ENCODE measurements around the gene COPG2. TPM values are rescaled to one million over a fixed set of nuclear protein-coding genes. Genes with fewer than 3 reads are reported as not detected.

Gene COPG2, protein sequence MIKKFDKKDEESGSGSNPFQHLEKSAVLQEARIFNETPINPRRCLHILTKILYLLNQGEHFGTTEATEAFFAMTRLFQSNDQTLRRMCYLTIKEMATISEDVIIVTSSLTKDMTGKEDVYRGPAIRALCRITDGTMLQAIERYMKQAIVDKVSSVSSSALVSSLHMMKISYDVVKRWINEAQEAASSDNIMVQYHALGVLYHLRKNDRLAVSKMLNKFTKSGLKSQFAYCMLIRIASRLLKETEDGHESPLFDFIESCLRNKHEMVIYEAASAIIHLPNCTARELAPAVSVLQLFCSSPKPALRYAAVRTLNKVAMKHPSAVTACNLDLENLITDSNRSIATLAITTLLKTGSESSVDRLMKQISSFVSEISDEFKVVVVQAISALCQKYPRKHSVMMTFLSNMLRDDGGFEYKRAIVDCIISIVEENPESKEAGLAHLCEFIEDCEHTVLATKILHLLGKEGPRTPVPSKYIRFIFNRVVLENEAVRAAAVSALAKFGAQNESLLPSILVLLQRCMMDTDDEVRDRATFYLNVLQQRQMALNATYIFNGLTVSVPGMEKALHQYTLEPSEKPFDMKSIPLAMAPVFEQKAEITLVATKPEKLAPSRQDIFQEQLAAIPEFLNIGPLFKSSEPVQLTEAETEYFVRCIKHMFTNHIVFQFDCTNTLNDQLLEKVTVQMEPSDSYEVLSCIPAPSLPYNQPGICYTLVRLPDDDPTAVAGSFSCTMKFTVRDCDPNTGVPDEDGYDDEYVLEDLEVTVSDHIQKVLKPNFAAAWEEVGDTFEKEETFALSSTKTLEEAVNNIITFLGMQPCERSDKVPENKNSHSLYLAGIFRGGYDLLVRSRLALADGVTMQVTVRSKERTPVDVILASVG
- total RNA-seq, result 10 to 100 TPM in 1 of 4 donors, 1 to 10 TPM in 3; 3.4 to 19.7 (median 7.4) TPM

DNA sequence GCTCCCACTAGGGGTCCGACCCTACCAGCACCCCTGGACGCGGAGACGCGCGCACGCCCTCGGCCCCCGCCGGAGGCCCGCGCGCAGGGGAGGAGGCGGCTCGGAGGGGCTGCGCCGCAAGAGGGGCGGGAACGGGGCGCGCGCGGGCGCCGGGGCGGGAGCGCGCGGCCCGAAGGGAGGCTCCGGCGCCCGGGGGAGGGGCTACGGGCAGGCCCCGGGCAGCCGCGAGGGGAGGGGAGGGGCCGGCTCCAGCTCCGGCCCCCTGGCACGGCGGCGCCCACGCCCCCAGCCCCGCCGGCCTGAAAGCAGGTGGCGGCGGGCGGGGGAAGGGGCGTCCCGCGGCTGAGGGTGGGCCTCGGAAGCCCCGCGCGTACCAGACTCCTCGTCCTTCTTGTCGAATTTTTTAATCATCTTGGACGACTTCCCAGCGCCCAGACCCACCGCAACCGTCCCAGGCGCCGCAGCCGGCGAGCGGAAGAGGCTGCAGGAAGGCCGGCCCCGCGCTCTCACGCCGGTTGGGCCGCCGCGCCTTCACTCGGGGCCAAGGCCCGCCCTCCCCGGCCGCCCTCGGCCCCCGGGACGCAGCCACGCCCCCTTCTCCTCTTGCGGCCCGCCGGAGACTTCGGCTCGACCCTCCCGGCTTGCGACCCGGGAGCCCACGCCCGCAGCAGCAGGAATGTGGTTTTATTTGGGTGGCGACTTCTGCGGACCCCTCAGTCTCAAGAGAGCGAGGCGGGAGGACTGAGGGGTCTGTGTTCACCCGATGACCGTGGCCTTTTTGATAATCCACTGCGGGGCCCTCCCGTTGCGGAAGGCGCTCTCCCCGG, at the start of gene COPG2:
TSS of gene COPG2 (minus strand) at position 491 of the 827 bp plus-strand sequence. CDS start at position 411, 80 bp downstream.
- TF ChIP-seq POLR2A (IDR thresholded peaks at IDR 0.05) (no peak), EP300 (IDR thresholded peaks at IDR 0.05; ENCODE audit: low read depth) (no peak), POLR2AphosphoS5 (IDR thresholded peaks at IDR 0.05) (peak in 1 of 3 donors; percentile 47)
- Histone ChIP-seq H3K27me3 (no peaks in the 10 kb centered on the region), H3K9me3 (no peaks in the 10 kb centered on the region), H3K27ac (peak within 1 kb of the TSS; percentile 88 to 93 (median 91)), H3K4me3 (peak within 1 kb of the TSS; percentile 81 to 86 (median 83)), H3K4me1 (peaks cover 0 to 14% (median 10%) of the 10 kb centered on the region in 4 donors), H3K36me3 (no peaks in the 10 kb centered on the region)
- intact Hi-C loops (cut with DNase I; ENCODE audit: low total_unique reads), result loop anchor here (2.0 kb wide), 1 partner anchor 60 kb away; no protein-coding TSS in a partner anchor
- WGBS, 2 donors (ENCODE audit: low coverage in 1 of 2), result 1% methylated on average over 63 of the region's 103 CpGs; no CpG with 5 or more reads in 1 of the 2 donors
- peak; percentile 89 for DNase-seq
- in situ Hi-C loops (cut with MboI; ENCODE audit: low pct_ligation_motif_present in 1 of 4, low pct_unique_long_range_greater_than_20kb in 1 of 4, low sequenced_read_pairs in 3 of 4), result loop anchor here in 1 of 4 donors (25.0 kb wide), 1 partner anchor 106 kb away; no protein-coding TSS in a partner anchor

DNA sequence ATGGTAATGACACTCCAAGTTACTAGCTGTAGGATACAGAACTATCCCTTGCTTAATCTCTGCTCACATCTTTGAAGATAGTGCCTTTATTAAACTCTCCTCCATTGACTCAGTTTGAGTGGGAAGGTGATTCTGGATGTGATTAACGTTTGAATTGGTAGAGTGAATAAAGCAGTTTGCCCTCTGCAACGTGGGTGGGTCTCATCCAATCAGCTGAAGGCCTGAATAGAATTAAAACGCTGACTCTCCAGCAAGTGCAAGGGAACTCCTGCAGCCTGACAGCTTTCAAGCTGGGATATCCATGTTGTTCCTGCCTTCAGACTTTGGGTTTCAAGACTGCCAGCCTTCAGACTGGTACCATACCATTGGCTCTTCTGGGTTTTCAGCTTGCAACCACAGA, 43.9 kb upstream of the COPG2 start:
- WGBS, 2 donors (ENCODE audit: low coverage in 1 of 2), result 30% methylated on average over 3 of the region's 3 CpGs; no CpG with 5 or more reads in 1 of the 2 donors
- no peaks in the 10 kb centered on the region for H3K36me3 ChIP-seq
- TF ChIP-seq CTCF (IDR thresholded peaks at IDR 0.05), result no peak
- no peaks in the 10 kb centered on the region for H3K9me3 ChIP-seq
- no peak for DNase-seq
- no peaks in the 10 kb centered on the region for H3K27me3 ChIP-seq
- intact Hi-C loops (cut with DNase I; ENCODE audit: low total_unique reads), result no loop called here
- in situ Hi-C loops (cut with MboI; ENCODE audit: low pct_ligation_motif_present in 1 of 4, low pct_unique_long_range_greater_than_20kb in 1 of 4, low sequenced_read_pairs in 3 of 4), result loop anchor here in 2 of 4 donors (25.0 kb wide), 1 partner anchor 475 kb away; no protein-coding TSS in a partner anchor
- no peak overlapping the region for H3K4me3 ChIP-seq
- H3K27ac ChIP-seq, result no peak overlapping the region
- H3K4me1 ChIP-seq, result no peaks in the 10 kb centered on the region

DNA sequence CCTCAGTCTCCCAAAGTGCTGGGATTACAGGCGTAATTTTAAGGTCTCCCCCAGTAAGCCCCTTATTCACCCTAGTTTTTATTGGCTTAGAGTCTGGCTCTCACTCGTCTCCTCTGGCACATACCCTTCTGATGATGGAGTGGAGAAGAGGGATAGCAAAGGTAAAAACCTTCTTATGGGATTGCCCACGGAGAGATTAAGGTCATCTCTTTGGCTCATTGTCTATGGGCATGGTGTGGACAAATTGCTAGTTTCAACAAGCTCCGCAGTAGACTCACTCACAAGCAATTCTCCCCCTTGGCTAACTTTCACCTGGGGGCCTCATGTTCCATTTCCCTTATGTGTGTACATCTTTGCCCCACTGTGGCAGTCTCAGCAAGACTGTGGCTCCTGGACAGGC, 40.2 kb upstream of the COPG2 start:
- DNase-seq, result no peak
- Histone ChIP-seq H3K36me3 (no peaks in the 10 kb centered on the region), H3K9me3 (no peaks in the 10 kb centered on the region), H3K4me1 (no peaks in the 10 kb centered on the region), H3K4me3 (no peak overlapping the region), H3K27ac (no peak overlapping the region), H3K27me3 (no peaks in the 10 kb centered on the region)
- TF ChIP-seq POLR2AphosphoS5 (IDR thresholded peaks at IDR 0.05), result no peak
- TF ChIP-seq POLR2A (IDR thresholded peaks at IDR 0.05), result no peak
- TF ChIP-seq EP300 (IDR thresholded peaks at IDR 0.05; ENCODE audit: low read depth), result no peak
- TF ChIP-seq CTCF (IDR thresholded peaks at IDR 0.05), result no peak
- in situ Hi-C loops (cut with MboI; ENCODE audit: low pct_ligation_motif_present in 1 of 4, low pct_unique_long_range_greater_than_20kb in 1 of 4, low sequenced_read_pairs in 3 of 4), result loop anchor here in 2 of 4 donors (25.0 kb wide), 1 partner anchor 471 kb away; no protein-coding TSS in a partner anchor
- intact Hi-C loops (cut with DNase I; ENCODE audit: low total_unique reads), result no loop called here
- 76 to 89% methylated on average over 2 to 4 of the region's 4 CpGs for WGBS, 2 donors (ENCODE audit: low coverage in 1 of 2)

DNA sequence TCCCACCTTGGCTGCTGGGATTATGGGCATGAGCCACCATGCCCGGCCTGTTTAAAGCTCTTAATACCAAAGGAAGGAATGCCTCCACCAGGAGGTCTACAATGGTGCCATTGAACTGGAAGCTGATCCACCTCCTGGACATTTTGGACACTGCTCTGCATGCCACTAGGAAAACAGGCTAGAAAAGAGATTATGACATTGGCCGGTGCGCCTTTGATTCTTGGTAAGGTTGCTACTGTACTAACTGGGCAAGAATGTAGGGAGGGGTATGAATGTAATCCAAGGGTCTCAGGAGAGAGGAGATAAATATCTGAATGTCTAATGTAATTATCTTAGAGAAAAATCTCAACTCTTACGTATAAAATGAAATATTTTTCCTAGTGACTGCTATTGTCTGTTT, 39.5 kb upstream of the COPG2 start:
- Histone ChIP-seq H3K4me1 (no peaks in the 10 kb centered on the region), H3K4me3 (no peak overlapping the region), H3K9me3 (no peaks in the 10 kb centered on the region), H3K27ac (no peak overlapping the region), H3K27me3 (no peaks in the 10 kb centered on the region), H3K36me3 (no peaks in the 10 kb centered on the region)
- WGBS, 2 donors (ENCODE audit: low coverage in 1 of 2), result 95 to 100% methylated on average over 3 to 4 of the region's 4 CpGs
- DNase-seq, result no peak
- TF ChIP-seq POLR2A (IDR thresholded peaks at IDR 0.05), result no peak
- no peak for TF ChIP-seq EP300 (IDR thresholded peaks at IDR 0.05; ENCODE audit: low read depth)
- TF ChIP-seq CTCF (IDR thresholded peaks at IDR 0.05), result no peak
- no peak for TF ChIP-seq POLR2AphosphoS5 (IDR thresholded peaks at IDR 0.05)
- in situ Hi-C loops (cut with MboI; ENCODE audit: low pct_ligation_motif_present in 1 of 4, low pct_unique_long_range_greater_than_20kb in 1 of 4, low sequenced_read_pairs in 3 of 4) (loop anchor here in 2 of 4 donors (25.0 kb wide), 1 partner anchor 471 kb away; no protein-coding TSS in a partner anchor), intact Hi-C loops (cut with DNase I; ENCODE audit: low total_unique reads) (no loop called here)

Data from transverse colon (tissue), 4 donors.